Psoas muscle (tissue), 8 donors: ENCODE results near the gene PCDH19. TPM values are rescaled to one million over a fixed set of nuclear protein-coding genes. Genes with fewer than 3 reads are reported as not detected.

Experiments
- ATAC-seq, 4 donors: fragments of 200-7000 bp; cut with Tn5 transposase; one replicate each; pipeline ENCODE4 v1.9.1; 2020; ENCODE audit warnings: moderate library complexity in 3 of 4, mild to moderate bottlenecking in 2 of 4
- DNase-seq, 2 donors: peaks; one replicate each; pipeline ENCODE4 v3.0.0-alpha.2; 2020
- H3K27ac ChIP-seq: fragments of 200-600 bp; one replicate; pipeline ENCODE4 v1.8.0; 2022
- H3K27me3 ChIP-seq, 3 donors: fragments of 200-600 bp in 1 of 3; one replicate each; pipeline versions ENCODE4 v1.6.1 to v1.8.0; 2013 to 2022; ENCODE audit warnings: low read length in 2 of 3, mild to moderate bottlenecking in 2 of 3, moderate library complexity in 1 of 3; ENCODE audit not compliant: insufficient read depth in 3 of 3
- H3K36me3 ChIP-seq, 2 donors: fragments of 200-600 bp in 1 of 2; one replicate each; pipeline versions ENCODE4 v1.6.1 to v1.8.0; 2013 to 2022; ENCODE audit warnings: low read depth in 1 of 2, mild to moderate bottlenecking in 1 of 2, moderate library complexity in 1 of 2; ENCODE audit not compliant: insufficient read depth in 1 of 2
- H3K4me1 ChIP-seq: fragments of 200-600 bp; one replicate; pipeline ENCODE4 v1.8.0; 2022
- H3K4me3 ChIP-seq: fragments of 200-600 bp; one replicate; pipeline ENCODE4 v1.8.0; 2022; ENCODE audit warnings: mild to moderate bottlenecking
- H3K9me3 ChIP-seq: fragments of 200-600 bp; one replicate; pipeline ENCODE4 v1.8.0; 2022
- WGBS, 3 donors: extraction: QIAGEN DNeasy Blood & Tissue Kit; methylation state at CpG; one replicate each; pipeline versions ENCODE4 v1.1.6 to v1.1.7; 2013; 5-methylcytosine and 5-hydroxymethylcytosine counted together
- intact Hi-C, 2 donors: fragments of 100-400 bp; cut with DNase I; formaldehyde crosslinking; loops; one replicate each; pipeline versions ENCODE4 v1.11.0 to v1.14.2; 2022
- polyA plus RNA-seq, 3 donors: library from polyadenylated mRNA; stranded (reverse); fragments of 200-250 nt; gene quantifications; one replicate each; pipeline ENCODE4 v1.2.3, GENCODE V29; 2013
- total RNA-seq, 4 donors: library from RNA; stranded (reverse); fragmentation: NEBNext Ultra II Directional in 2 of 4; extraction: Animal tissue kit (Norgen Biotek cat#: 25700) in 2 of 4; gene quantifications; one replicate each; pipeline versions ENCODE4 v1.2.1 to v1.2.4, GENCODE V29; 2021 to 2023
- TF ChIP-seq, protein P1 (sequence below): fragments of 200-600 bp; IDR thresholded peaks from one replicate; pipeline ENCODE4 v1.8.0; 2022; ENCODE audit warnings: antibody characterized with exemption
- donor health status: healthy with polysubstance abuse.
- donor health status: DM: no; HTN: no; CAD: no; lungs with moderate emphysema.
- donor health status: Bipolar disorder and iron deficiency.
- donor health status: healthy.
- donor health status: DM: yes; HTN: yes; CAD: no.
- donor health status: DM: no; HTN: no; CAD: no.
- donor health status: DM: no; HTN: no; CAD: no.
- donor health status: DM: yes; HTN: yes; CAD: no.

PCDH19 gene
- total and polyA plus RNA-seq, 7 donors: 0.13 to 1.2 (median 0.40) TPM

DNA sequence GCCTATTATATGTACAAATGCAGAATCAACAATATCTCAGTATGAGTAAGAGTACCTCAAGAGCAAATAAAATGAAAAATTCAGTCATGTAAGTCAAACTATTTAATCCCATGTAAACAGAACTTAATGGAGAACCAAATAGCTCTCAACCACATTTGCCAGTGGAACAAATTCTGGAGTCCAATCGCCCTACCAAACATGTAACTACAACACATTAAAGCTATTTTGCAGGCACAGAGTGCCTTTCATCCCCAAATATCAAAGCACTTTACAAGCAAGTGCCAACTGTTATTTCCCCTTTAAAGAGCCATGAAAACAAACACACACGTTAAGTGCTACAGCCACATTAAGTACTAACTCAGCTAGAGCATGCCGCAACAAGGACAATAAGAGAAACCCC, 51.3 kb downstream of the PCDH19 start:
- WGBS, 3 donors: 39 to 43% (median 43%) methylated on average over 3 of the region's 3 CpGs
- ATAC-seq (no peak), DNase-seq (no peak)
- no peaks in the 10 kb centered on the region for H3K9me3 ChIP-seq
- peaks cover 0 to 17% (median 0%) of the 10 kb centered on the region in 3 donors for H3K27me3 ChIP-seq
- no peak overlapping the region for H3K27ac ChIP-seq
- no peaks in the 10 kb centered on the region for H3K4me1 ChIP-seq
- no peak overlapping the region for H3K4me3 ChIP-seq
- no peaks in the 10 kb centered on the region for H3K36me3 ChIP-seq
- intact Hi-C loops: no loop called here
- TF ChIP-seq, protein P1, sequence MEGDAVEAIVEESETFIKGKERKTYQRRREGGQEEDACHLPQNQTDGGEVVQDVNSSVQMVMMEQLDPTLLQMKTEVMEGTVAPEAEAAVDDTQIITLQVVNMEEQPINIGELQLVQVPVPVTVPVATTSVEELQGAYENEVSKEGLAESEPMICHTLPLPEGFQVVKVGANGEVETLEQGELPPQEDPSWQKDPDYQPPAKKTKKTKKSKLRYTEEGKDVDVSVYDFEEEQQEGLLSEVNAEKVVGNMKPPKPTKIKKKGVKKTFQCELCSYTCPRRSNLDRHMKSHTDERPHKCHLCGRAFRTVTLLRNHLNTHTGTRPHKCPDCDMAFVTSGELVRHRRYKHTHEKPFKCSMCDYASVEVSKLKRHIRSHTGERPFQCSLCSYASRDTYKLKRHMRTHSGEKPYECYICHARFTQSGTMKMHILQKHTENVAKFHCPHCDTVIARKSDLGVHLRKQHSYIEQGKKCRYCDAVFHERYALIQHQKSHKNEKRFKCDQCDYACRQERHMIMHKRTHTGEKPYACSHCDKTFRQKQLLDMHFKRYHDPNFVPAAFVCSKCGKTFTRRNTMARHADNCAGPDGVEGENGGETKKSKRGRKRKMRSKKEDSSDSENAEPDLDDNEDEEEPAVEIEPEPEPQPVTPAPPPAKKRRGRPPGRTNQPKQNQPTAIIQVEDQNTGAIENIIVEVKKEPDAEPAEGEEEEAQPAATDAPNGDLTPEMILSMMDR: no peak

DNA sequence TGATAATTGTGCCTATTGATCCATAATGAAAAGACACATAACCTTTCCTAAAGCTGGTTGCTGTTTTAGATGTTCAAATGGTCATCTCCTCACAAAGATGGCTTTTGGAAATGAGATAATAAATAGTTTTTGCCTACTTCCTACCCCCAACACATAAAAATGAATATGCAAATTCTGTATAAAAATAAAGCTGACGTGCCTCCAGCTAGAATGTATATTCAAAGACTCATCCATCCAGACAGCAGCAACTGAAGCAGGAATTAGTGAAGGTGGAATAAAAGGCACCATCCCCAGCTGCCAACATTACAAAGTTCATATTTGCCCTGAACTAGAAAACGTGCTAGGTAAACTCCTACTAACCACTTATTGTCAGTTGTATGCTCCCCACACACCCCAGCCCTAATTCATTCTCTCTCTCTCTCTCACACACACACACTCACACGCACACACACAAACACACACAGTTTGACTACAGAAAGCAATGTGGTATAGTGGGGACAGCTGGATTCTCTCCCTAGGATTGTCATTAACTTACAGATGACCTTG, 53.6 kb downstream of the PCDH19 start:
- no peak overlapping the region for H3K4me3 ChIP-seq
- H3K36me3 ChIP-seq: no peaks in the 10 kb centered on the region
- H3K27ac ChIP-seq: no peak overlapping the region
- ATAC-seq (no peak), DNase-seq (no peak)
- H3K9me3 ChIP-seq: no peaks in the 10 kb centered on the region
- intact Hi-C loops: no loop called here
- TF ChIP-seq, protein P1: no peak
- peaks cover 0 to 15% (median 0%) of the 10 kb centered on the region in 3 donors for H3K27me3 ChIP-seq
- WGBS, 3 donors: 45 to 82% (median 81%) methylated on average over 3 of the region's 3 CpGs
- no peaks in the 10 kb centered on the region for H3K4me1 ChIP-seq

DNA sequence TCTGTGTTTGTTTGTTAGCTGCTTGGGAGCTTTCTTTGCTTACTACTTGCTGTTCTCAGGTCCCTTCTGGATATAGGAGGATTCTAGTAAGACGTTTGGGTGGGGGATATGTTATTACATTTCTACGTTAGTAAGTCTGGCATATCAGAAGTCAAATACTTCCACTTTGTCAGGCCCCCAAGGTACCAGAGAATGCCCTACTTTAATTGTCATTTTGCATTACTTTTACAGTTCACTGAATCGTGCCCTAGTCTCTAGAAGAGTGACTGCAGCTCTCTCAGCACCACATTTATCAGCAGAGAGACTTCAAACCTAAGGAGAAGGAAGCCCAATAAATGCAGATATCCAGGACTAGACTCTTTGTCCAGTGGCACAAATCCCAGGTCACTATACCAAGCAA, 54.4 kb downstream of the PCDH19 start:
- 50 to 70% (median 66%) methylated on average over 3 of the region's 3 CpGs for WGBS, 3 donors

DNA sequence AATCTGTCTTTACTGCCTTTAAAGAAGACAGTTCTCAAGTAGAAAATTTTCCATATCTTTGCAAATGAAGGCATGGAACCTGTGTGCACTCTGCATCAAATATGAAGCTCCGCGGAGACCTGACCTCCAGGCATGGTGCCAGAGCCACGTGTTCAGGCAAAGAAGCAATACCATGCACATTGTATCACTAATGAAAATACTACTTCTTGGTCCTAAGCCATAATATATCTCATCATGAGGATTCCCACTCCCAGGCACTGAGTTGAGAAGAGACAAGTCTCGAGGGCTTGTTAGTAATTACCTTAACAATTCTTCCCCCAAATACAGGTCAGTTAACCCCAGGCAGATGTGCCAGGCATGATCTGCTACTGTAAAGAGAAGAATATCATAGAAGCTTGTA, 56.7 kb downstream of the PCDH19 start:
- Histone ChIP-seq H3K9me3 (no peaks in the 10 kb centered on the region), H3K27ac (no peak overlapping the region), H3K4me1 (no peaks in the 10 kb centered on the region), H3K27me3 (peaks cover 0 to 19% (median 0%) of the 10 kb centered on the region in 3 donors), H3K36me3 (no peaks in the 10 kb centered on the region), H3K4me3 (no peak overlapping the region)
- DNase-seq: no peak
- intact Hi-C loops: no loop called here
- TF ChIP-seq, protein P1: no peak
- WGBS, 3 donors: 34 to 44% (median 39%) methylated on average over 4 of the region's 4 CpGs
- no peak for ATAC-seq

More for the DNA sequence above, 54.4 kb downstream of the PCDH19 start:
- H3K4me1 ChIP-seq: no peaks in the 10 kb centered on the region
- intact Hi-C loops: no loop called here
- no peaks in the 10 kb centered on the region for H3K36me3 ChIP-seq
- ATAC-seq (no peak), DNase-seq (no peak)
- TF ChIP-seq, protein P1: no peak
- H3K27me3 ChIP-seq: peaks cover 0 to 20% (median 0%) of the 10 kb centered on the region in 3 donors
- no peak overlapping the region for H3K27ac ChIP-seq
- H3K9me3 ChIP-seq: no peaks in the 10 kb centered on the region
- H3K4me3 ChIP-seq: no peak overlapping the region
